Measurements from ENCODE around the gene ANKRD34C.
A peak's percentile ranks its signal among the peaks of the same experiment; 100 is the strongest.

The ANKRD34C gene

GRCh38 chr15:79282371-79283251 lies at the start of gene ANKRD34C:
ANKRD34C (plus strand) TSS chr15:79282722; CDS start chr15:79293285, 10,563 bp downstream.
- DNase-seq = no peak

- DNase-seq = no peak
Measured at GRCh38 chr15:79233236-79233635, 49.3 kb upstream of the ANKRD34C start.

- no peak for DNase-seq
Measured at GRCh38 chr15:79240036-79240435, 42.5 kb upstream of the ANKRD34C start.

- DNase-seq = no peak
Measured at GRCh38 chr15:79243723-79244122, 38.8 kb upstream of the ANKRD34C start.

- no peak for DNase-seq
Measured at GRCh38 chr15:79244876-79245275, 37.6 kb upstream of the ANKRD34C start.

GRCh38 chr15:79248183-79248582 lies 34.3 kb upstream of the ANKRD34C start:
- DNase-seq = no peak

- DNase-seq = no peak
Measured at GRCh38 chr15:79257454-79257853, 25.1 kb upstream of the ANKRD34C start.

- no peak for DNase-seq
Measured at GRCh38 chr15:79261836-79262235, 20.7 kb upstream of the ANKRD34C start.

GRCh38 chr15:79265167-79265566 lies 17.4 kb upstream of the ANKRD34C start:
- no peak for DNase-seq

- no peak for DNase-seq
Measured at GRCh38 chr15:79265987-79266579, 16.4 kb upstream of the ANKRD34C start.

- DNase-seq = peak; percentile 56
Measured at GRCh38 chr15:79283252-79284048, 928 bp downstream of the ANKRD34C start.

GRCh38 chr15:79290642-79291275 lies 8.2 kb downstream of the ANKRD34C start:
- DNase-seq = no peak

- DNase-seq = no peak
Measured at GRCh38 chr15:79292011-79292410, 9.5 kb downstream of the ANKRD34C start.

- no peak for DNase-seq
Measured at GRCh38 chr15:79294075-79294474, 11.6 kb downstream of the ANKRD34C start.

- DNase-seq = no peak
Measured at GRCh38 chr15:79296583-79296982, 14.1 kb downstream of the ANKRD34C start.

- no peak for DNase-seq
Measured at GRCh38 chr15:79299126-79299840, 16.8 kb downstream of the ANKRD34C start.

- no peak for DNase-seq
Measured at GRCh38 chr15:79299841-79300235, 17.3 kb downstream of the ANKRD34C start.

GRCh38 chr15:79307251-79307650 lies 24.7 kb downstream of the ANKRD34C start:
- peak; percentile 16 for DNase-seq

- no peak for DNase-seq
Measured at GRCh38 chr15:79308874-79309273, 26.4 kb downstream of the ANKRD34C start.

- DNase-seq = no peak
Measured at GRCh38 chr15:79310612-79310984, 28.1 kb downstream of the ANKRD34C start.

- DNase-seq = peak; percentile 88
Measured at GRCh38 chr15:79310985-79311900, 28.7 kb downstream of the ANKRD34C start, which contains the start of gene TMED3. TMED3 (plus strand) TSS chr15:79311112; CDS start chr15:79311250, 138 bp downstream.

Data from activated CD4-positive, alpha-beta T cell treated with anti-CD3 and anti-CD28 coated beads for 48 hours (primary cell).